MM.1S (cell line): ENCODE results near the gene METTL21C.

ENCODE experiments used
- DNase-seq: peaks from one replicate; pipeline ENCODE4 v3.0.0-alpha.2; 2015
- H2AFZ ChIP-seq: fragments of 300-600 bp; sonication (generic); 2 replicates; pipeline ENCODE4 v1.6.0; 2016; ENCODE audit warnings: antibody characterized with exemption, low read length
- H3F3A ChIP-seq: fragments of 300-600 bp; sonication (generic); 2 replicates; pipeline ENCODE4 v1.6.1; 2016; ENCODE audit warnings: mild to moderate bottlenecking, antibody characterized with exemption, low read length, moderate library complexity, mixed read lengths; ENCODE audit not compliant: insufficient read depth
- H3K27ac ChIP-seq: fragments of 300-600 bp; sonication (generic); 2 replicates; pipeline ENCODE4 v1.5.1; 2016; ENCODE audit warnings: mild to moderate bottlenecking, low read length
- H3K27me3 ChIP-seq: fragments of 300-600 bp; sonication (generic); replicated peaks from 2 replicates; pipeline ENCODE4 v1.6.0; 2016; ENCODE audit warnings: low read length; ENCODE audit not compliant: insufficient read depth
- H3K36me3 ChIP-seq: fragments of 300-600 bp; sonication (generic); replicated peaks from 2 replicates; pipeline ENCODE4 v1.6.1; 2016; ENCODE audit warnings: mild to moderate bottlenecking, low read length, mixed read lengths; ENCODE audit not compliant: insufficient read depth
- H3K4me1 ChIP-seq: fragments of 300-600 bp; sonication (generic); 2 replicates; pipeline ENCODE4 v1.6.1; 2016; ENCODE audit warnings: low read length, mixed read lengths
- H3K4me2 ChIP-seq: fragments of 300-600 bp; sonication (generic); 2 replicates; pipeline ENCODE4 v1.6.0; 2016; ENCODE audit warnings: low read depth, low read length
- H3K4me3 ChIP-seq: fragments of 300-600 bp; sonication (generic); 2 replicates; pipeline ENCODE4 v1.5.1; 2016; ENCODE audit warnings: low read length, mixed read lengths
- H3K79me2 ChIP-seq: fragments of 300-600 bp; sonication (generic); 2 replicates; pipeline ENCODE4 v1.6.1; 2016; ENCODE audit warnings: mixed run types, low read length, mixed read lengths
- H3K9ac ChIP-seq: fragments of 300-600 bp; sonication (generic); 2 replicates; pipeline ENCODE4 v1.6.1; 2016; ENCODE audit warnings: low read length, mixed read lengths
- H3K9me2 ChIP-seq: fragments of 300-600 bp; sonication (generic); replicated peaks from 2 replicates; pipeline ENCODE4 v1.6.1; 2016; ENCODE audit warnings: mild to moderate bottlenecking, low read length, mixed read lengths; ENCODE audit not compliant: insufficient read depth
- H3K9me3 ChIP-seq: fragments of 300-600 bp; sonication (generic); replicated peaks from 2 replicates; pipeline ENCODE4 v1.6.1; 2016; ENCODE audit warnings: mild to moderate bottlenecking, low read length, mixed read lengths; ENCODE audit not compliant: insufficient read depth
- H4K20me1 ChIP-seq: fragments of 300-600 bp; sonication (generic); 2 replicates; pipeline ENCODE4 v1.6.1; 2016; ENCODE audit warnings: mild to moderate bottlenecking, low read length, moderate library complexity, mixed read lengths; ENCODE audit not compliant: insufficient read depth
- EZH2 ChIP-seq: fragments of 300-600 bp; sonication (generic); optimal IDR thresholded peaks from 2 replicates; pipeline ENCODE3; 2017; ENCODE audit warnings: low read depth, mild to moderate bottlenecking, antibody characterized with exemption, low read length, mixed read lengths
- EZH2phosphoT487 ChIP-seq: fragments of 300-600 bp; sonication (generic); IDR thresholded peaks from 2 replicates; pipeline ENCODE4 v1.6.1; 2018; ENCODE audit warnings: antibody characterized with exemption, low read length
- TF ChIP-seq, protein P1 (sequence below): fragments of 300-600 bp; sonication (generic); IDR thresholded peaks from 2 replicates; pipeline ENCODE4 v1.5.1; 2016; ENCODE audit warnings: antibody characterized with exemption, low read length, mixed read lengths

METTL21C gene

DNA sequence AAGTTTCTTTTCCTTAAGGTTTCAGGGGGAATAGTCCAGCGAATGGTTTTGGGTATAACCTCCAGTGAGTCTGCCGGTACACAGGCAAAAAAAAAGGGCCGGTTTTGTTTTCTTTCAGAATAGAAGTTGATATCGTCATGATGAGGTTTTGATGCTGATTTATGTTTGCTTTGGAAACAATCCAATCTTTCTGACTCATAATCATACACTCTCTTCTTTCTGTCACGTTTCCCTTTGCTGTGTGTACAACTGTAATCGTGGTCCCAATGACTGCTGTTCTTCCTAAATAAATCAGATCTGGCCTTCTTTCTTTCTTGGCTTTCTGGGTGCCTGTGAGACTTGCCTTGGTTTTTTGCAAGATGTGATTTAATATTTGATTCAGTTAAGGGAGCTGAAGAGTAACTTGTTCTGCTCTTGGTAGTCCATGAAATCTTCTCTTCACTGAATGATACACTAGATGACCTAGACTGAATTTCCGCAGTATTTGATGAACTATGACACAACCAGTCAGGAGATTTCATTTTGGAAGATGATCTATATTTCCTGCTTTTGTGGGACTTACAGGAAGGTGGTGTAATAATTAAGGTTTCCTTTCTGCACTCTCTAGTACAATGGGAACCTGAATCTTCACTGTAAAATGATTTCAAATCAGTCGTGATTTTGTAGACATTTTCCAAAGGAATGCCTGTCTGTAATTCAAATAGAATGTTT, 34.9 kb upstream of the METTL21C start:
- no peak for DNase-seq

DNA sequence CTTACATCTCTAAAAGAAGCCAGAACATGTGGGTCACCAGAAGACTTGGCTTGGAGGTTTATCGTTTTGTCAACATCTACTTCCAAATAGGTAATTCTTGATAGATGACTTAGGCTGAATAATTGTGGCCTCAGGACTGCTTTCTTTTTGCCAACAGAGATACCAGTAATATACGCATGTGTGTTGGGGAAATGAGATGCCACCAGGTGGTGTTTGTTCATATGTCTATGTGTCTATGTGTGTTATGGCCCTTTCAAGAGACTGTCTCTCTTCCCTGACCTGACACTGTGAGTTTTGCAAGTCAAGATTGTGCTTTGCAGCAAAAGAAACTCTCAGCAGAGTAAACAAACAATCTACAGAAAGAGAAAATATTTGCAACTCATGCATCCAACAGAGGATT, 31.6 kb upstream of the METTL21C start:
- Histone ChIP-seq H3K36me3 (no peaks in the 10 kb centered on the region), H3K79me2 (no peaks in the 10 kb centered on the region), H3K9me2 (no peaks in the 10 kb centered on the region), H3K4me1 (no peaks in the 10 kb centered on the region), H4K20me1 (no peaks in the 10 kb centered on the region), H2AFZ (no peak overlapping the region), H3K9me3 (no peaks in the 10 kb centered on the region), H3K27ac (no peak overlapping the region), H3F3A (no peaks in the 10 kb centered on the region), H3K4me3 (no peak overlapping the region), H3K9ac (no peak overlapping the region), H3K4me2 (no peak overlapping the region), H3K27me3 (no peaks in the 10 kb centered on the region)
- peak; percentile 21 for DNase-seq
- no peak for TF ChIP-seq EZH2phosphoT487
- TF ChIP-seq, protein P1, sequence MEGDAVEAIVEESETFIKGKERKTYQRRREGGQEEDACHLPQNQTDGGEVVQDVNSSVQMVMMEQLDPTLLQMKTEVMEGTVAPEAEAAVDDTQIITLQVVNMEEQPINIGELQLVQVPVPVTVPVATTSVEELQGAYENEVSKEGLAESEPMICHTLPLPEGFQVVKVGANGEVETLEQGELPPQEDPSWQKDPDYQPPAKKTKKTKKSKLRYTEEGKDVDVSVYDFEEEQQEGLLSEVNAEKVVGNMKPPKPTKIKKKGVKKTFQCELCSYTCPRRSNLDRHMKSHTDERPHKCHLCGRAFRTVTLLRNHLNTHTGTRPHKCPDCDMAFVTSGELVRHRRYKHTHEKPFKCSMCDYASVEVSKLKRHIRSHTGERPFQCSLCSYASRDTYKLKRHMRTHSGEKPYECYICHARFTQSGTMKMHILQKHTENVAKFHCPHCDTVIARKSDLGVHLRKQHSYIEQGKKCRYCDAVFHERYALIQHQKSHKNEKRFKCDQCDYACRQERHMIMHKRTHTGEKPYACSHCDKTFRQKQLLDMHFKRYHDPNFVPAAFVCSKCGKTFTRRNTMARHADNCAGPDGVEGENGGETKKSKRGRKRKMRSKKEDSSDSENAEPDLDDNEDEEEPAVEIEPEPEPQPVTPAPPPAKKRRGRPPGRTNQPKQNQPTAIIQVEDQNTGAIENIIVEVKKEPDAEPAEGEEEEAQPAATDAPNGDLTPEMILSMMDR = peak; percentile 16; the same call in 1 of the 2 replicates

More for the DNA sequence above, 34.9 kb upstream of the METTL21C start:
- Histone ChIP-seq H4K20me1 (no peaks in the 10 kb centered on the region), H3F3A (no peaks in the 10 kb centered on the region), H3K27me3 (no peaks in the 10 kb centered on the region), H3K9ac (no peak overlapping the region), H3K4me1 (no peaks in the 10 kb centered on the region), H3K9me2 (no peaks in the 10 kb centered on the region), H3K4me2 (no peak overlapping the region), H3K27ac (no peak overlapping the region), H3K9me3 (no peaks in the 10 kb centered on the region), H3K4me3 (no peak overlapping the region), H3K36me3 (no peaks in the 10 kb centered on the region), H3K79me2 (no peaks in the 10 kb centered on the region), H2AFZ (no peak overlapping the region)
- TF ChIP-seq EZH2phosphoT487 = no peak
- TF ChIP-seq EZH2 = no peak
- TF ChIP-seq, protein P1 = no peak

DNA sequence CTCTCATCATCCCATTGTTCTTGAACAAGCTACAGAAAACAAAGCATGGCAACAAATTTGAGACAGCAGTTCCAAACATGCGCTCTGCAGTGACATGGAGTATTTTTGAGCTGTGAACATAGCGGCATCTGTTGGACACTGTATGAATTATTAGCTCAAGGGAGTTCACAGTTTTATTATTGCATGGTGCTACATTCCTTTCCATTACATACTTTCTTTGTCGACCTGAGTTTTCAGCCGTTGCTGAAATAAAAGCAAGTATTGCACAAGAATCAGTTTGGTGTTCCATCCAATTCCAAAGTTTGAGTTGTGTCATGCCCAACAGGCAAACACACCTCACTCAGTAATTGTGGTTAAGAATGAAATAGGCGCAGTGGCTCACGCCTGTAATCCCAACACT, 30.1 kb upstream of the METTL21C start:
- no peaks in the 10 kb centered on the region for H3K36me3 ChIP-seq
- no peak overlapping the region for H3K4me2 ChIP-seq
- H2AFZ ChIP-seq = no peak overlapping the region
- H3K9me2 ChIP-seq = no peaks in the 10 kb centered on the region
- no peaks in the 10 kb centered on the region for H3F3A ChIP-seq
- no peaks in the 10 kb centered on the region for H3K4me1 ChIP-seq
- H3K4me3 ChIP-seq = no peak overlapping the region
- DNase-seq = peak; percentile 17
- TF ChIP-seq EZH2phosphoT487 = no peak
- TF ChIP-seq, protein P1 = peak; percentile 6; the same call in 1 of the 2 replicates
- H3K27me3 ChIP-seq = no peaks in the 10 kb centered on the region
- no peak overlapping the region for H3K27ac ChIP-seq
- H3K79me2 ChIP-seq = no peaks in the 10 kb centered on the region
- H3K9ac ChIP-seq = no peak overlapping the region
- no peaks in the 10 kb centered on the region for H4K20me1 ChIP-seq
- H3K9me3 ChIP-seq = no peaks in the 10 kb centered on the region
